Gastrocnemius medialis (tissue), 4 donors: Measurements from ENCODE around the gene SMAD3. TPM values are rescaled to one million over a fixed set of nuclear protein-coding genes. Genes with fewer than 3 reads are reported as not detected.

Source experiments
- ATAC-seq, 2 donors: fragments of 150-250 bp; one replicate each; pipeline ENCODE4 v1.9.1; 2016
- DNase-seq, 2 donors: peaks; one replicate each; pipeline ENCODE4 v3.0.0-alpha.2; 2019
- H3K27ac ChIP-seq, 4 donors: fragments of 200-600 bp; sonication (generic); 1 replicate in 1 of 4; 2 replicates in 3 of 4; pipeline ENCODE4 v1.5.1; 2016 to 2018; ENCODE audit warnings: mild to moderate bottlenecking in 2 of 4, moderate library complexity in 1 of 4
- H3K27me3 ChIP-seq, 3 donors: fragments of 200-600 bp; sonication (generic) in 2 of 3; 1 replicate in 1 of 3; 2 replicates in 2 of 3; pipeline versions ENCODE4 v1.5.1 to v1.6.0; 2016 to 2019; ENCODE audit warnings: mild to moderate bottlenecking in 1 of 3, moderate library complexity in 1 of 3
- H3K36me3 ChIP-seq, 2 donors: fragments of 200-600 bp; sonication (generic) in 1 of 2; one replicate each; pipeline ENCODE4 v1.5.1; 2017 to 2018
- H3K4me1 ChIP-seq, 2 donors: fragments of 200-600 bp; sonication (generic) in 1 of 2; one replicate each; pipeline ENCODE4 v1.5.1; 2016 to 2017; ENCODE audit warnings: mild to moderate bottlenecking in 2 of 2
- H3K4me3 ChIP-seq, 4 donors: fragments of 200-600 bp; sonication (generic) in 3 of 4; 1 replicate in 1 of 4; 2 replicates in 3 of 4; pipeline ENCODE4 v1.5.1; 2016 to 2019; ENCODE audit warnings: mild to moderate bottlenecking in 2 of 4
- H3K9me3 ChIP-seq, 3 donors: fragments of 200-600 bp; sonication (generic) in 2 of 3; 1 replicate in 1 of 3; 2 replicates in 2 of 3; pipeline ENCODE4 v1.5.1; 2016 to 2019
- POLR2A ChIP-seq, 2 donors: fragments of 450-650 bp; IDR thresholded peaks; one replicate each; pipeline ENCODE4 v1.6.1; 2017; ENCODE audit warnings: antibody characterized with exemption in 2 of 2, mild to moderate bottlenecking in 2 of 2, moderate library complexity in 2 of 2
- in situ Hi-C, 4 donors: fragments of 200-750 bp; cut with MboI; loops; one replicate each; pipeline versions ENCODE4 v1.15.0 to v1.8.0; 2017; ENCODE audit warnings: low sequenced_read_pairs in 4 of 4
- intact Hi-C: fragments of 100-400 bp; cut with DNase I; formaldehyde crosslinking; loops from one replicate; pipeline ENCODE4 v1.15.1; 2023; ENCODE audit warnings: low total_unique reads
- total RNA-seq, 4 donors: library from RNA; depleted of rRNA; stranded (reverse); fragments of >200 nt; gene quantifications; one replicate each; pipeline versions ENCODE4 v1.1.0 to v1.2.3, GENCODE V29; 2016
- TF ChIP-seq, protein P1 (sequence below), 5 experiments: fragments of 450-650 bp in 3 of 5; fragments of 200-600 bp in 2 of 5; sonication (generic) in 2 of 5; IDR thresholded peaks in 4 of 5; conservative IDR thresholded peaks in 1 of 5; 1 replicate in 4 of 5; 2 replicates in 1 of 5; pipeline ENCODE4 v1.5.1; 2016 to 2019; ENCODE audit warnings: antibody characterized with exemption in 5 of 5, mild to moderate bottlenecking in 3 of 5, moderate library complexity in 3 of 5

The SMAD3 gene
- total RNA-seq, 4 donors from 2014 or later = 15.9 to 61.7 (median 26.3) TPM

DNA sequence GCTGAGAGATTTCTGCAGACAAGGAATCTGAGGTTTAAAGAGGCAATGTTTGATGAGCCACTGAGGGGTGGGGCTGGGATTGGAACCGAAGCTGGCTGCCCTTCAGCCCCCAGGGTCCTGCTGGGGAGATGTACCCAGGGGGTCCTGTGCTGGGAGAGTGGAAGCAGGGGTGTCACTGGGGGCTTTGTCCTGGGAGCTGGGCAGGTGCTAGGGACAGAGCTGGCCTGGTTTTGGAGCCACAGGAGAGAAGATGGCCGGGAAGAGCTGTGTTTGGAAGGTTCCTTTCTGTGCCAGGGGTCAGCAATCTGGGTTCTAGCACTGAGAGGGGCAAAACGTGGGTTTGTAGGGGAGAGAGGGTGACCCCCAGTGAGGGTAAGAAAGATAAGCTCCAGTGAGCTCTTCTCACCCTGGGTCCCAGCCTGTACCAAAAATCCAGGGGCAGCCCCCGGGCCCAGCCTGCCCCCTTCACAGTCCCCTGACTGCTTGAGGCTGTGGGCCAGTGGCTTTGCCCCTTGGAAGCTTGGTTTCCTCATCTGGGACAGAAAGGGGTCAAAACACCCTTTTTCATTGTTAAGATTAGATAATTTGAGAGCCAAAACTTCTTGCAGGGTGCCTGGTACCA lies 69.6 kb downstream of the SMAD3 start:
- ATAC-seq (no peak), DNase-seq (no peak)
- H3K27me3 ChIP-seq = no peaks in the 10 kb centered on the region
- no peak for TF ChIP-seq POLR2A (IDR thresholded peaks at IDR 0.05)
- TF ChIP-seq, protein P1, sequence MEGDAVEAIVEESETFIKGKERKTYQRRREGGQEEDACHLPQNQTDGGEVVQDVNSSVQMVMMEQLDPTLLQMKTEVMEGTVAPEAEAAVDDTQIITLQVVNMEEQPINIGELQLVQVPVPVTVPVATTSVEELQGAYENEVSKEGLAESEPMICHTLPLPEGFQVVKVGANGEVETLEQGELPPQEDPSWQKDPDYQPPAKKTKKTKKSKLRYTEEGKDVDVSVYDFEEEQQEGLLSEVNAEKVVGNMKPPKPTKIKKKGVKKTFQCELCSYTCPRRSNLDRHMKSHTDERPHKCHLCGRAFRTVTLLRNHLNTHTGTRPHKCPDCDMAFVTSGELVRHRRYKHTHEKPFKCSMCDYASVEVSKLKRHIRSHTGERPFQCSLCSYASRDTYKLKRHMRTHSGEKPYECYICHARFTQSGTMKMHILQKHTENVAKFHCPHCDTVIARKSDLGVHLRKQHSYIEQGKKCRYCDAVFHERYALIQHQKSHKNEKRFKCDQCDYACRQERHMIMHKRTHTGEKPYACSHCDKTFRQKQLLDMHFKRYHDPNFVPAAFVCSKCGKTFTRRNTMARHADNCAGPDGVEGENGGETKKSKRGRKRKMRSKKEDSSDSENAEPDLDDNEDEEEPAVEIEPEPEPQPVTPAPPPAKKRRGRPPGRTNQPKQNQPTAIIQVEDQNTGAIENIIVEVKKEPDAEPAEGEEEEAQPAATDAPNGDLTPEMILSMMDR (IDR thresholded peaks at IDR 0.05 in 4 of 5, conservative IDR thresholded peaks at IDR 0.05 in 1 of 5) = no peak
- in situ Hi-C loops (loop anchor here in 1 of 4 donors (25.0 kb wide), 1 partner anchor 102 kb away; no protein-coding TSS in a partner anchor), intact Hi-C loops (no loop called here)
- H3K36me3 ChIP-seq = no peaks in the 10 kb centered on the region
- peaks cover 96 to 100% of the 10 kb centered on the region in 2 donors for H3K4me1 ChIP-seq
- H3K4me3 ChIP-seq = no peak overlapping the region
- H3K27ac ChIP-seq = peak overlapping the region; percentile 72 to 92 (median 78)
- no peaks in the 10 kb centered on the region for H3K9me3 ChIP-seq

DNA sequence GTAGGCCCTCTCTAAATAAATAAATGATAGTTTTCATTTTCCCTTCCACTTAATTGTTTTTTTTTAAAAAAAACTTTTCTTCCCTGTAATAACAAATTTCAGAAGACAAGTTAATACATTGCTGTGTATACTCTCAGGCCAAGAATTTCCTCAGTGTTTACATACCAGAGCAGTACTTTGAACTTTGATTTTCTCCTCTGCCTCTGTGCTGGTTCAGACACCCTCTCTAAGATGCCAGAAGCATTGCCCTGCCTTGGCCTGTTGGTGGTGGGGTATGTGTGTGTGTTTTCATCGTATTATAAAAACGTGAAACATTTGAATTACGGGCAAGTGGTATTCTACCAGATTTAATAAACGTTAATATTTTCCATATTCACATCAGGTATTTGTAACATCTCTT lies 70.1 kb downstream of the SMAD3 start:
- intact Hi-C loops (no loop called here), in situ Hi-C loops (loop anchor here in 1 of 4 donors (25.0 kb wide), 1 partner anchor 102 kb away; no protein-coding TSS in a partner anchor)
- DNase-seq = no peak
- TF ChIP-seq POLR2A (IDR thresholded peaks at IDR 0.05) = no peak
- TF ChIP-seq, protein P1 (IDR thresholded peaks at IDR 0.05 in 4 of 5, conservative IDR thresholded peaks at IDR 0.05 in 1 of 5) = no peak
- Histone ChIP-seq H3K4me3 (no peak overlapping the region), H3K27me3 (no peaks in the 10 kb centered on the region), H3K27ac (peak overlapping the region; percentile 72 to 92 (median 78)), H3K4me1 (peaks cover 95 to 100% of the 10 kb centered on the region in 2 donors), H3K9me3 (no peaks in the 10 kb centered on the region), H3K36me3 (no peaks in the 10 kb centered on the region)
- no peak for ATAC-seq

DNA sequence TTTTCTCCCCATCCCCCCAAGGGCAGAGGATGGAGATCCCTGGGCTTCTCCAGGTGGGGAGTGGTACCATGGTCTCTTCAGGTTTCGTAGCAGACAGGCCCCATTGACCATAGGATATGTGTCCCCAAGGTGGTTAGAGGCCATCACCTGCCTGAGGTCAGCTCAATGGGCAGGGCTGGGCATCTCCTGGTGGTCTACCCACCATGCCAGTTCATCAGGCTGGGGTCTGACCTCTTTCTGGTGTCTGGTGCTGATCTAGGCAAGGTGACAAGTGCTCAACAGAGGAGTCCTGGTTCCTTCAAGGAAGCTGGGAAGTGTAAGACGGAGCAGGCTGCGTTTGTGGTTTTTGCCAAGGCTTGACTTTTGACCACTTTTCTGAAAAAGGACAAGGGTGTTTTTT lies 71.4 kb downstream of the SMAD3 start:
- intact Hi-C loops = no loop called here
- TF ChIP-seq POLR2A (IDR thresholded peaks at IDR 0.05) = no peak
- TF ChIP-seq, protein P1 (IDR thresholded peaks at IDR 0.05 in 4 of 5, conservative IDR thresholded peaks at IDR 0.05 in 1 of 5) = no peak
- no peaks in the 10 kb centered on the region for H3K27me3 ChIP-seq
- no peak for ATAC-seq
- H3K27ac ChIP-seq = peak overlapping the region in 3 of 4 donors; percentile 12 to 80 (median 51)
- in situ Hi-C loops = loop anchor here in 1 of 4 donors (25.0 kb wide), 1 partner anchor 100 kb away; no protein-coding TSS in a partner anchor
- peaks cover 94 to 98% of the 10 kb centered on the region in 2 donors for H3K4me1 ChIP-seq
- H3K36me3 ChIP-seq = no peaks in the 10 kb centered on the region
- no peak overlapping the region for H3K4me3 ChIP-seq
- H3K9me3 ChIP-seq = no peaks in the 10 kb centered on the region
- DNase-seq = no peak

DNA sequence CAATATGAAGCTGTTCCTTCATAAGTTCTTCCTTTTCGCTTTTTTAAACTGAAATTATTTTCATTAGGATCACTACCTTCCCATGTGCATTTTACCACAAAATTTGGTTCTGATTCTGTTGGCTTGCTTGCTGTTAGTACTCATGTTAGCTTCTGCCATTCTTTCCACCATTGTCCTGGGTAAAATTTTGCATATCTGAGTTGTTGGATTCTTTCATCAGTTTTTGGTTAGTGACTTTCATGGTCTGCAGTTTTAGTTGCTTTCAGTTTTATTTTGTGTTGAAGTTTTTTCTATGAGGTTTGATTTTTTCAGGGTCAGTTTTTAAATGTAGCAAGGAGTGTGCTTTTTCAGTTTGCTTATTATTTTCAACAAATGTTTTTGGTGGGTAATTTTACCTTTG lies 71.9 kb downstream of the SMAD3 start:
- no peak for ATAC-seq
- H3K27me3 ChIP-seq = no peaks in the 10 kb centered on the region
- peak overlapping the region; percentile 51 to 80 (median 68) for H3K27ac ChIP-seq
- H3K4me1 ChIP-seq = peaks cover 94 to 98% of the 10 kb centered on the region in 2 donors
- TF ChIP-seq, protein P1 (IDR thresholded peaks at IDR 0.05 in 4 of 5, conservative IDR thresholded peaks at IDR 0.05 in 1 of 5) = no peak
- TF ChIP-seq POLR2A (IDR thresholded peaks at IDR 0.05) = no peak
- no peak overlapping the region for H3K4me3 ChIP-seq
- no peak for DNase-seq
- in situ Hi-C loops = loop anchor here in 1 of 4 donors (25.0 kb wide), 1 partner anchor 100 kb away; no protein-coding TSS in a partner anchor
- no peaks in the 10 kb centered on the region for H3K9me3 ChIP-seq
- H3K36me3 ChIP-seq = no peaks in the 10 kb centered on the region
- intact Hi-C loops = no loop called here
